GM12864 (cell line): ENCODE data around the gene ANKS1B.
"Not testable (repeated sequence)": the region's sequence is repeated elsewhere in the genome, so short reads cannot be mapped to it uniquely, and the experiment has no call there.

Experiments used
- DNase-seq: peaks from one replicate; pipeline ENCODE4 v3.0.0-alpha.2; 2011; ENCODE audit warnings: low read depth
- H3K4me3 ChIP-seq: 2 replicates; pipeline ENCODE4 v1.5.1; 2011; ENCODE audit warnings: mild to moderate bottlenecking, low read depth, low read length, control low read depth
- TF ChIP-seq, protein P1 (sequence below): IDR thresholded peaks from 2 replicates; pipeline ENCODE4 v1.5.1; 2011; ENCODE audit warnings: low read depth, mild to moderate bottlenecking, moderate library complexity, low read length, control low read depth, inconsistent platforms; ENCODE audit errors: missing control alignments

Gene ANKS1B

DNA sequence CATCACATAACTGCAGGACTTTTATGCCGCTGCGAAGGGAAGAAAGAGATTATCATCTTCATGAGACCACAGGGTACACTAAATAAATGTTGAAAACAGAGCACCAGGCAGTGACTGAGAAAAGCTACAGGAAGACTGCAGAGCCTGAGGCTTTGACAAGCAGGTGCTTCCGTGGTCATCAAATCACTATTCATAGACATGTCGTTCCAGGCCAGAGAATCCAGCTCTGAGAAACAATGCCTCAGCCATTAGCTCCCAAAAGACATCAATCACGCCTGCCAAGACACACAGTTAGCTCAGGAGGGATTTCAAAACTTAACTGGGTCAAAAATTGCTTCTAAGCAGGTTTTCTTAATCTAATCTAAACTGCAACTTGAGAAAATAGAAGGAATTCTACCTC is 384.3 kb downstream of the ANKS1B start:
- TF ChIP-seq, protein P1, sequence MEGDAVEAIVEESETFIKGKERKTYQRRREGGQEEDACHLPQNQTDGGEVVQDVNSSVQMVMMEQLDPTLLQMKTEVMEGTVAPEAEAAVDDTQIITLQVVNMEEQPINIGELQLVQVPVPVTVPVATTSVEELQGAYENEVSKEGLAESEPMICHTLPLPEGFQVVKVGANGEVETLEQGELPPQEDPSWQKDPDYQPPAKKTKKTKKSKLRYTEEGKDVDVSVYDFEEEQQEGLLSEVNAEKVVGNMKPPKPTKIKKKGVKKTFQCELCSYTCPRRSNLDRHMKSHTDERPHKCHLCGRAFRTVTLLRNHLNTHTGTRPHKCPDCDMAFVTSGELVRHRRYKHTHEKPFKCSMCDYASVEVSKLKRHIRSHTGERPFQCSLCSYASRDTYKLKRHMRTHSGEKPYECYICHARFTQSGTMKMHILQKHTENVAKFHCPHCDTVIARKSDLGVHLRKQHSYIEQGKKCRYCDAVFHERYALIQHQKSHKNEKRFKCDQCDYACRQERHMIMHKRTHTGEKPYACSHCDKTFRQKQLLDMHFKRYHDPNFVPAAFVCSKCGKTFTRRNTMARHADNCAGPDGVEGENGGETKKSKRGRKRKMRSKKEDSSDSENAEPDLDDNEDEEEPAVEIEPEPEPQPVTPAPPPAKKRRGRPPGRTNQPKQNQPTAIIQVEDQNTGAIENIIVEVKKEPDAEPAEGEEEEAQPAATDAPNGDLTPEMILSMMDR: no peak
- no peak for DNase-seq
- H3K4me3 ChIP-seq: no peak overlapping the region

DNA sequence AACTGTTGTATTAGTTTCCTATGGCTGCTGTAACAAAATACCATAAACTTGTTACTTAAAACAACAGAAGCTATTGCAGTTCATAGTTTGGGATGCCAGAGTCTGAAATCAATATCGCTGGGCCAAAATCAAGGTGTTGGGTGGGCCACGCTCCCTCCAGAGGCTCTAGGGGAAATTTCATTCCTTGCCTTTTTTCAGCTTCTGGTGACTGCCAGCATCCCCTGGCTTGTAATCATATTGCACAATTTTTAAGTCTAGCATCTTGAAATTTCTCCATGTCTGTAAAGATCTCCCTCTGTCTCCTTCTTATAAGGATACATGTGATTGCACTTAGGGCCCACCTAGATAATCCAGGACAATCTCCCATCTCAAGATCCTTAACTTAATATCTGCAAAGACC is 386.0 kb downstream of the ANKS1B start:
- no peak for DNase-seq
- H3K4me3 ChIP-seq: no peak overlapping the region
- TF ChIP-seq, protein P1: no peak

DNA sequence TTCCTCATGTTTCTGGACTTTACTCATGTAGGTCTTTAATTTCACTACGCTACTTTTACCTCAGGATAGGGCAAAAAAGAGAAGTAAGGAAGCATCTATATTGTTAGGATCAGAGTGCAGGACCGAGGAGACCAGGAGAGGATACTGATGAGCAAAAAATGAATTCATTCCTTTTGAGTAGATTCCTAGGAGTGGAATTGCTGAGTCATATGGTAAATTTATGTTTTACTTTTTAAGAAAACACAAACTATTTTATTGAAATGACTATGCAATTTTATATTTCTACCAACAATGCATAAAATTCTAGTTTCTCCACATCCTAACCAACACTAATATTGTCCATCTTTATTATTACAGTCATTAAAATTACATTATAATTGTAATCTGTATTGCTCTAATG is 388.0 kb downstream of the ANKS1B start:
- H3K4me3 ChIP-seq: no peak overlapping the region
- TF ChIP-seq, protein P1: no peak
- no peak for DNase-seq

DNA sequence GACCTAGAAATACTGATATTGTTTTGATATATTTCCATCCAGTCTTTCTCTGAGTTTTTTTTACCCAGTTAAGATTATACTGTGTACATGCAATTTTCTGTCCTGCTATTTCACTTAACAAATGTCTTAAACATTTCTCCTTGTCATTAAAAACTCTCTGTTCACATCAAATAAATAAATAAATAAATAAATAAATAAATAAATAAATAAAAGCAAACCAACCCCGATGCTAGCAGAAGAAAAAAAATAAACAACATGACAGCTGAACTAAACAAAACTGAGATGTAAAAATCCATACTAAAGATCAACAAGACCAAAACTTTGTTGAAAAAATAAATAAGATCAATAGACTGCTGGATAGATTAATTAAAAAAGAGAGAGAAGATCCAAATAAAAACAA is 407.6 kb downstream of the ANKS1B start:
- not testable (repeated sequence) for H3K4me3 ChIP-seq, DNase-seq

DNA sequence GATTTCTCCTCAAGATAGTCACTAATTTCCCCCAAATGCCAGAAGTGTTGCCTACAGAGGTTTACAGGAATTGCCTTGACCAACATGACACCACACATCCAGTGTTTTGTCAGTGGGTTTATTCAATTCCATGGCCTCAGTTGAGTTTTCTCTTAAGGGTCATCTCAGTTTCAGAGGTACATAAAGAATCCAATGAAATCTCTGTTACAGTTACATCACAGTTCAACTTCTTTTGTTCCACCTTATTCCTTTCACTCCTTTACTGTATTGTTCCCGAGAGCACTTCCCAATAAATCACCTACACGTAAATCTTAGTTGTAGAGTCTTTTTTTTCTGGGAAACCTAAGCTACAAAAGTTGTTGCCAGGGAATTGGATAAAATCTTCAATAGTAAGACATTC is 410.8 kb downstream of the ANKS1B start:
- DNase-seq: no peak
- H3K4me3 ChIP-seq: no peak overlapping the region
- TF ChIP-seq, protein P1: no peak

DNA sequence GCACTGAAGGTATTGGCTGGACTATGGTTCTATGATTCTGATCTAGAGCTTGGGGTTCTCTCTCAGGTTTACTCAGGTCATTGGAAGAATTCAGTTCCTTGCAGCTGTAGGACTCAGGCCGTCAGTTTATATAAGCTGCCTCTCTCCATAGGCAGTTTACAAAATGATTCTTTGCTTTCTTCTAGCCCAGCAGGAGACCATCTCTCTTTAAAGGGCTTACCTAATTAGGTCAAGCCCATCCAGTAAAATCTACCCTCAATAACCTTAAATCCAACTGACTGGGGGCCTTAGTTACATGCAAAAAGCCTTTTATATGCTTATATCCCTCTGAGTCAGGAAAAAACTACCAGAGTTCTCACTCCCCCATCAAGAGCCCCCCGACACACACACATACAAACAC is 417.7 kb downstream of the ANKS1B start:
- no peak for DNase-seq
- no peak overlapping the region for H3K4me3 ChIP-seq
- TF ChIP-seq, protein P1: no peak

DNA sequence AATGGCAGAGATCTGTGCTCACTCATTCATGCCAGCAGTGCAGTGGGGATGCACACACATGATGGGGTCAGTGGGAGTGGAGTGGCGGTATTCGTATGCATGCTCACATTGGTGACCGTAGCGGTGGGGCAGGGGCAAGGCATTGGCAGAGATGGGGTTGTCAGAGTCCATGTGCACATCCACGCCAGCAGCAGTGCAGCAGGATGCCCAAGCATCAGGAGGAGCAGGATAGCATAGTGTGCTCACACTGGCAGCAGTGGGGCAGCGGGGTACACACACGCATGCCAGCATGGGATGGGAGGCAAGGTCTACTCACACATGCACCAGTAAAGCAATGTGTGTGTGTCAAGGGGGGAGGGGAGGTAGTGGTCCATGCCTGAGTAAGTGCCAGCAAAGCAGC is 426.6 kb downstream of the ANKS1B start:
- no peak for DNase-seq
- TF ChIP-seq, protein P1: no peak
- H3K4me3 ChIP-seq: no peak overlapping the region

DNA sequence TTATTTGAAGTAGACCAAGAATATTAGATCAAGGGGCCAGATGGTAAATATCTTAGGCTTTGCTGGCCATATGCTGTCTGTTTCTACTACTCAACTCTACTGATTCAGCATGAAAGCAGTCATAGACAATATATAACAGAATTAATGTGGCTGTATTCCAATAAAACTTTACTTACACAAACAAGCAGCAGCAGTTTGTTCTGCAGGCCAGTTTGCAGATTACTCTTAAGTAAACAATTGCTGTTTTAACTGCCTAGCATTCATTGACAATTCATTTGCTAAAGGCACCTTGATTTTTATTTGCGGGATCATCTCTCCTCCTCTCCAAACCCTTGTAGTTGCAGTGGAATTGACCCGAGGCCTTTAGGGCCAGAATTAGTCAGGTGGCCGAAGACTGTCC is 431.3 kb downstream of the ANKS1B start:
- no peak overlapping the region for H3K4me3 ChIP-seq
- no peak for DNase-seq
- TF ChIP-seq, protein P1: no peak
